GM12878 (cell line): Measurements from ENCODE around the gene ADAT3. TPM values are rescaled to one million over a fixed set of nuclear protein-coding genes. Genes with fewer than 3 reads are reported as not detected.

Source experiments
- ATAC-seq: fragments of 200-7000 bp; cut with Tn5 transposase; 3 replicates; pipeline ENCODE4 v1.9.1; 2020; ENCODE audit warnings: mild to moderate bottlenecking, moderate library complexity
- BruUV-seq: library from RNA; stranded (reverse); fragments of 400-500 nt; replicated peaks from 2 replicates; lab custom pipeline; 2021; lab: Mats Ljungman, UMichigan
- CTCF ChIA-PET: fragments of 300-600 bp; sonication (Branson Sonifier 250); formaldehyde crosslinking; extraction: SDS; loops from one replicate; lab custom pipeline; 2021; ENCODE audit warnings: inconsistent platforms; lab: Yijun Ruan, JAX
- POLR2A ChIA-PET: fragments of 350-600 bp; formaldehyde crosslinking; extraction: SDS; loops from one replicate; lab custom pipeline; 2021; ENCODE audit warnings: inconsistent platforms; lab: Charles Lee
- RAD21 ChIA-PET: fragments of 300-600 bp; sonication (Branson Sonifier 250); formaldehyde crosslinking; loops from one replicate; lab custom pipeline; 2023; ENCODE audit warnings: antibody characterized with exemption; ENCODE audit not compliant: unreplicated experiment; lab: Charles Lee
- SMC1A ChIA-PET: fragments of 300-600 bp; sonication (Branson Sonifier 250); formaldehyde crosslinking; loops from one replicate; lab custom pipeline; 2023; ENCODE audit not compliant: unreplicated experiment, uncharacterized antibody; lab: Charles Lee
- DNase-seq: peaks from one replicate; pipeline ENCODE4 v3.0.0-alpha.2; 2011; ENCODE audit warnings: low read depth, low spot score
- FAIRE-seq: peaks from 3 replicates; lab custom pipeline; 2011; peaks lifted over from hg19 to GRCh38; lab: Jason Lieb, UNC
- H2AFZ ChIP-seq: 2 replicates; pipeline ENCODE4 v1.6.0; 2011; ENCODE audit warnings: low read depth, low read length, control low read depth; ENCODE audit not compliant: control insufficient read depth
- H3K27ac ChIP-seq: 2 replicates; pipeline ENCODE4 v1.5.1; 2011; ENCODE audit warnings: control low read depth; ENCODE audit not compliant: control insufficient read depth, insufficient read depth
- H3K27me3 ChIP-seq, 2 experiments: replicated peaks in 1 of 2; 2 replicates each; pipeline versions ENCODE4 v1.6.0 to v1.6.1; 2011; ENCODE audit warnings: low read length in 1 of 2; ENCODE audit not compliant: control insufficient read depth in 2 of 2, insufficient read depth in 2 of 2
- H3K36me3 ChIP-seq, 2 experiments: 2 replicates each; pipeline ENCODE4 v1.5.1; 2011; ENCODE audit warnings: low read length in 1 of 2; ENCODE audit not compliant: control insufficient read depth in 2 of 2, insufficient read depth in 2 of 2
- H3K4me1 ChIP-seq: 2 replicates; pipeline ENCODE4 v1.6.1; 2011; ENCODE audit warnings: mild to moderate bottlenecking, low read length, moderate library complexity, mixed read lengths; ENCODE audit not compliant: control insufficient read depth, insufficient read depth
- H3K4me2 ChIP-seq: 2 replicates; pipeline ENCODE4 v1.6.0; 2011; ENCODE audit warnings: control low read depth; ENCODE audit not compliant: control insufficient read depth, insufficient read depth
- H3K4me3 ChIP-seq: fragments of 200-600 bp; sonication (generic); 2 replicates; pipeline ENCODE4 v1.5.1; 2016
- H3K79me2 ChIP-seq: 2 replicates; pipeline ENCODE4 v1.6.0; 2011; ENCODE audit warnings: low read length; ENCODE audit not compliant: control insufficient read depth, insufficient read depth
- H3K9ac ChIP-seq: 2 replicates; pipeline ENCODE4 v1.8.0; 2011; ENCODE audit warnings: low read length, control low read depth, mixed read lengths; ENCODE audit not compliant: control insufficient read depth, insufficient read depth
- H3K9me3 ChIP-seq: replicated peaks from 3 replicates; pipeline ENCODE4 v1.5.1; 2011; ENCODE audit warnings: mild to moderate bottlenecking, low read length; ENCODE audit not compliant: control insufficient read depth, insufficient read depth
- H4K20me1 ChIP-seq: 2 replicates; pipeline ENCODE4 v1.6.0; 2011; ENCODE audit not compliant: control insufficient read depth, insufficient read depth
- BRCA1 ChIP-seq: IDR thresholded peaks from 2 replicates; pipeline ENCODE4 v1.6.1; 2011; ENCODE audit warnings: low read depth, low read length, improper control_type of control experiment
- HDGF ChIP-seq: fragments of 450-650 bp; IDR thresholded peaks from 2 replicates; pipeline ENCODE4 v1.6.1; 2016; ENCODE audit warnings: antibody characterized with exemption
- NBN ChIP-seq: fragments of 450-650 bp; IDR thresholded peaks from 2 replicates; pipeline ENCODE4 v1.6.1; 2016
- PAX8 ChIP-seq: fragments of 450-650 bp; IDR thresholded peaks from 2 replicates; pipeline ENCODE4 v1.6.1; 2017; ENCODE audit warnings: mild to moderate bottlenecking, moderate library complexity
- PBX3 ChIP-seq: IDR thresholded peaks from 2 replicates; pipeline ENCODE4 v1.6.1; 2011; ENCODE audit warnings: mild to moderate bottlenecking, low read depth, low read length, moderate library complexity; ENCODE audit not compliant: insufficient replicate concordance
- PML ChIP-seq: IDR thresholded peaks from 2 replicates; pipeline ENCODE4 v1.6.1; 2012; ENCODE audit warnings: low read length, inconsistent platforms
- PRDM15 ChIP-seq: fragments of 450-650 bp; formaldehyde crosslinking; IDR thresholded peaks from 2 replicates; pipeline ENCODE4 v1.4.0; 2020; ENCODE audit warnings: mild to moderate bottlenecking, moderate library complexity
- RAD21 ChIP-seq: IDR thresholded peaks from 2 replicates; pipeline ENCODE4 v1.6.1; 2011; ENCODE audit warnings: mild to moderate bottlenecking, low read depth, low read length, moderate library complexity; ENCODE audit not compliant: insufficient read depth
- SP1 ChIP-seq: IDR thresholded peaks from one replicate; pipeline ENCODE4 v1.6.1; 2011; ENCODE audit warnings: low read depth, low read length
- SUPT20H ChIP-seq: IDR thresholded peaks from 2 replicates; pipeline ENCODE4 v1.6.1; 2011; ENCODE audit warnings: low read depth, mild to moderate bottlenecking, low read length, moderate library complexity, borderline replicate concordance; ENCODE audit not compliant: control insufficient read depth
- YY1 ChIP-seq: IDR thresholded peaks from 2 replicates; pipeline ENCODE4 v1.6.1; 2011; ENCODE audit warnings: low read depth, mild to moderate bottlenecking, low read length
- WGBS: methylation state at CpG from one replicate; pipeline ENCODE4 v1.1.6; 2016; ENCODE audit warnings: low lambda C conversion rate; ENCODE audit not compliant: insufficient replicate concordance, insufficient coverage; ENCODE audit errors: missing lambda C conversion rate; 5-methylcytosine and 5-hydroxymethylcytosine counted together
- in situ Hi-C: fragments of 300-500 bp; cut with MboI; formaldehyde crosslinking; loops from 9 replicates; pipeline ENCODE4 v1.14.3; 2018; ENCODE audit warnings: mixed read lengths
- intact Hi-C: fragments of 100-400 bp; cut with micrococcal nuclease; formaldehyde crosslinking; loops from one replicate; pipeline ENCODE4 v1.14.2; 2022; ENCODE audit not compliant: unreplicated experiment
- polyA plus RNA-seq, 11 experiments: library from polyadenylated mRNA; depleted of rRNA in 4 of 11; unstranded in 6 of 11; stranded (reverse) in 5 of 11; fragments of >200 nt; fragmentation: Nextera tagmentation in 4 of 11; fragmentation: Illumina TruSeq in 1 of 11; extraction: Ambion mirVana in 4 of 11; extraction: Trizol in 1 of 11; gene quantifications; 1 replicate in 1 of 11; 2 replicates in 10 of 11; pipeline versions ENCODE4 v1.2.1 to v1.2.3, GENCODE V29; 2011 to 2016; ENCODE audit warnings: inconsistent platforms in 2 of 11, missing spikeins in 2 of 11, low read depth in 1 of 11
- total RNA-seq, 4 experiments: library from RNA; depleted of rRNA in 3 of 4; stranded (reverse); fragments of >200 nt in 3 of 4; fragmentation: Illumina TruSeq in 1 of 4; extraction: Trizol in 1 of 4; gene quantifications; 2 replicates each; pipeline versions ENCODE4 v1.2.1 to v1.2.3, GENCODE V29; 2013 to 2021
- TF ChIP-seq, protein P1 (sequence below): fragments of 450-650 bp; IDR thresholded peaks from 2 replicates; pipeline ENCODE4 v1.6.1; 2017; ENCODE audit warnings: mild to moderate bottlenecking, moderate library complexity
- TF ChIP-seq, protein P2 (sequence below): fragments of 450-650 bp; IDR thresholded peaks from 2 replicates; pipeline ENCODE4 v1.6.1; 2016; ENCODE audit warnings: mild to moderate bottlenecking

The ADAT3 gene
- total and polyA plus RNA-seq, 10 of the 15 experiments (the other 5 are each of a cell fraction or from before 2014, with no cell fraction given) = 0.27 to 11.8 (median 7.7) TPM; not detected in 3

DNA sequence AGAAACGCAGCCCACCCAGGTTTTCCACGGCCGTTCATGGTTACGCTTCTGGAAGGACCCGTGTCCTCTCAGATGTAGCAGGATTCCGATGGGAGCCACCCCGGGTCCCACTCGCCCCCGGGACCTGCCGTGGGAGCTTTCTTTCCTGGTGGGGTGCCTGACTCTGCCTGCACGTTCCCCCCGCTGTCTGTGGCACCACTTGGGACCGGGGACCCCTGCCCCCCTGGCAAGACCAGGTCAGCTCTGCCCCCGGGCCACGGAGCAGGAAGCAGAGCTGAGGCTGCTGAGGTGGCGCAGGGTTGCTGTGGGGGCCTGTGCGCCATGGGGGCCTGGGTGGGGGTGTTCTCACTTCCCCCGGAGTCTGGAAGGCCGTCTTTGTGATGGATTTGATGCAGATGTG is 47.8 kb downstream of the ADAT3 start:
- DNase-seq = no peak
- TF ChIP-seq PRDM15 (CRISPR knock-in tag) = no peak
- TF ChIP-seq BRCA1 = no peak
- no peak for TF ChIP-seq SP1
- TF ChIP-seq RAD21 = no peak
- TF ChIP-seq PAX8 = no peak
- no peak for TF ChIP-seq PML
- TF ChIP-seq, protein P1, sequence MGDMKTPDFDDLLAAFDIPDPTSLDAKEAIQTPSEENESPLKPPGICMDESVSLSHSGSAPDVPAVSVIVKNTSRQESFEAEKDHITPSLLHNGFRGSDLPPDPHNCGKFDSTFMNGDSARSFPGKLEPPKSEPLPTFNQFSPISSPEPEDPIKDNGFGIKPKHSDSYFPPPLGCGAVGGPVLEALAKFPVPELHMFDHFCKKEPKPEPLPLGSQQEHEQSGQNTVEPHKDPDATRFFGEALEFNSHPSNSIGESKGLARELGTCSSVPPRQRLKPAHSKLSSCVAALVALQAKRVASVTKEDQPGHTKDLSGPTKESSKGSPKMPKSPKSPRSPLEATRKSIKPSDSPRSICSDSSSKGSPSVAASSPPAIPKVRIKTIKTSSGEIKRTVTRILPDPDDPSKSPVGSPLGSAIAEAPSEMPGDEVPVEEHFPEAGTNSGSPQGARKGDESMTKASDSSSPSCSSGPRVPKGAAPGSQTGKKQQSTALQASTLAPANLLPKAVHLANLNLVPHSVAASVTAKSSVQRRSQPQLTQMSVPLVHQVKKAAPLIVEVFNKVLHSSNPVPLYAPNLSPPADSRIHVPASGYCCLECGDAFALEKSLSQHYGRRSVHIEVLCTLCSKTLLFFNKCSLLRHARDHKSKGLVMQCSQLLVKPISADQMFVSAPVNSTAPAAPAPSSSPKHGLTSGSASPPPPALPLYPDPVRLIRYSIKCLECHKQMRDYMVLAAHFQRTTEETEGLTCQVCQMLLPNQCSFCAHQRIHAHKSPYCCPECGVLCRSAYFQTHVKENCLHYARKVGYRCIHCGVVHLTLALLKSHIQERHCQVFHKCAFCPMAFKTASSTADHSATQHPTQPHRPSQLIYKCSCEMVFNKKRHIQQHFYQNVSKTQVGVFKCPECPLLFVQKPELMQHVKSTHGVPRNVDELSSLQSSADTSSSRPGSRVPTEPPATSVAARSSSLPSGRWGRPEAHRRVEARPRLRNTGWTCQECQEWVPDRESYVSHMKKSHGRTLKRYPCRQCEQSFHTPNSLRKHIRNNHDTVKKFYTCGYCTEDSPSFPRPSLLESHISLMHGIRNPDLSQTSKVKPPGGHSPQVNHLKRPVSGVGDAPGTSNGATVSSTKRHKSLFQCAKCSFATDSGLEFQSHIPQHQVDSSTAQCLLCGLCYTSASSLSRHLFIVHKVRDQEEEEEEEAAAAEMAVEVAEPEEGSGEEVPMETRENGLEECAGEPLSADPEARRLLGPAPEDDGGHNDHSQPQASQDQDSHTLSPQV = no peak
- TF ChIP-seq HDGF = no peak
- no peak for TF ChIP-seq YY1
- no peak for TF ChIP-seq NBN
- TF ChIP-seq SUPT20H = no peak
- TF ChIP-seq, protein P2, sequence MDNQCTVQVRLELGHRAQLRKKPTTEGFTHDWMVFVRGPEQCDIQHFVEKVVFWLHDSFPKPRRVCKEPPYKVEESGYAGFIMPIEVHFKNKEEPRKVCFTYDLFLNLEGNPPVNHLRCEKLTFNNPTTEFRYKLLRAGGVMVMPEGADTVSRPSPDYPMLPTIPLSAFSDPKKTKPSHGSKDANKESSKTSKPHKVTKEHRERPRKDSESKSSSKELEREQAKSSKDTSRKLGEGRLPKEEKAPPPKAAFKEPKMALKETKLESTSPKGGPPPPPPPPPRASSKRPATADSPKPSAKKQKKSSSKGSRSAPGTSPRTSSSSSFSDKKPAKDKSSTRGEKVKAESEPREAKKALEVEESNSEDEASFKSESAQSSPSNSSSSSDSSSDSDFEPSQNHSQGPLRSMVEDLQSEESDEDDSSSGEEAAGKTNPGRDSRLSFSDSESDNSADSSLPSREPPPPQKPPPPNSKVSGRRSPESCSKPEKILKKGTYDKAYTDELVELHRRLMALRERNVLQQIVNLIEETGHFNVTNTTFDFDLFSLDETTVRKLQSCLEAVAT = no peak
- TF ChIP-seq PBX3 = no peak

More for the DNA sequence above, 47.8 kb downstream of the ADAT3 start:
- Histone ChIP-seq H3K4me1 (no peaks in the 10 kb centered on the region), H3K79me2 (peaks cover 43% of the 10 kb centered on the region), H3K4me2 (no peak overlapping the region), H3K27me3 (no peaks in the 10 kb centered on the region), H3K36me3 (peaks cover 5 to 33% of the 10 kb centered on the region in 2 experiments; a peak in 2 of 4 replicates), H3K9me3 (no peaks in the 10 kb centered on the region; the same call in 2 of the 3 replicates), H4K20me1 (no peaks in the 10 kb centered on the region; the same call in 1 of the 2 replicates), H2AFZ (no peak overlapping the region), H3K9ac (no peak overlapping the region), H3K27ac (no peak overlapping the region), H3K4me3 (no peak overlapping the region)
- RAD21 ChIA-PET = no interaction called here
- intact Hi-C loops (no loop called here), in situ Hi-C loops (no loop called here)
- FAIRE-seq (no peak), ATAC-seq (no peak)
- BruUV-seq = no TSS peak
- CTCF ChIA-PET = no interaction called here
- 94% methylated on average over 13 of the region's 19 CpGs for WGBS
- SMC1A ChIA-PET = no interaction called here
- POLR2A ChIA-PET = no interaction called here
